Measurements from ENCODE around the gene BEST1.

Gene BEST1

GRCh38 chr11:62004473-62004872 lies 54.3 kb downstream of the BEST1 start:
- H4K20me1 ChIP-seq (ENCODE audit: insufficient read depth, low read length), result no peaks in the 10 kb centered on the region
- no peak overlapping the region for H3K4me2 ChIP-seq (ENCODE audit: low read depth, low read length)
- no peak overlapping the region for H3K4me3 ChIP-seq (ENCODE audit: low read length)
- H3K36me3 ChIP-seq (replicated peaks; ENCODE audit: insufficient read depth, low read length), result no peaks in the 10 kb centered on the region
- no peak for DNase-seq
- no peak overlapping the region for H3K27ac ChIP-seq (ENCODE audit: low read length)
- TF ChIP-seq, protein P1, sequence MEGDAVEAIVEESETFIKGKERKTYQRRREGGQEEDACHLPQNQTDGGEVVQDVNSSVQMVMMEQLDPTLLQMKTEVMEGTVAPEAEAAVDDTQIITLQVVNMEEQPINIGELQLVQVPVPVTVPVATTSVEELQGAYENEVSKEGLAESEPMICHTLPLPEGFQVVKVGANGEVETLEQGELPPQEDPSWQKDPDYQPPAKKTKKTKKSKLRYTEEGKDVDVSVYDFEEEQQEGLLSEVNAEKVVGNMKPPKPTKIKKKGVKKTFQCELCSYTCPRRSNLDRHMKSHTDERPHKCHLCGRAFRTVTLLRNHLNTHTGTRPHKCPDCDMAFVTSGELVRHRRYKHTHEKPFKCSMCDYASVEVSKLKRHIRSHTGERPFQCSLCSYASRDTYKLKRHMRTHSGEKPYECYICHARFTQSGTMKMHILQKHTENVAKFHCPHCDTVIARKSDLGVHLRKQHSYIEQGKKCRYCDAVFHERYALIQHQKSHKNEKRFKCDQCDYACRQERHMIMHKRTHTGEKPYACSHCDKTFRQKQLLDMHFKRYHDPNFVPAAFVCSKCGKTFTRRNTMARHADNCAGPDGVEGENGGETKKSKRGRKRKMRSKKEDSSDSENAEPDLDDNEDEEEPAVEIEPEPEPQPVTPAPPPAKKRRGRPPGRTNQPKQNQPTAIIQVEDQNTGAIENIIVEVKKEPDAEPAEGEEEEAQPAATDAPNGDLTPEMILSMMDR (IDR thresholded peaks at IDR 0.05; ENCODE audit: low read length), result no peak
- no peak for TF ChIP-seq EZH2phosphoT487 (IDR thresholded peaks at IDR 0.05; ENCODE audit: low read length)
- no peak for TF ChIP-seq EZH2 (optimal IDR thresholded peaks at IDR 0.05; ENCODE audit: low read depth, low read length)
- H3K9me3 ChIP-seq (replicated peaks; ENCODE audit: insufficient read depth, low read length), result no peaks in the 10 kb centered on the region
- no peaks in the 10 kb centered on the region for H3F3A ChIP-seq (ENCODE audit: insufficient read depth, low read length)
- no peaks in the 10 kb centered on the region for H3K79me2 ChIP-seq (ENCODE audit: low read length)
- H3K27me3 ChIP-seq (replicated peaks; ENCODE audit: insufficient read depth, low read length), result peaks cover 8% of the 10 kb centered on the region
- H3K4me1 ChIP-seq (ENCODE audit: low read length), result no peaks in the 10 kb centered on the region
- H3K9me2 ChIP-seq (replicated peaks; ENCODE audit: insufficient read depth, low read length), result no peaks in the 10 kb centered on the region
- H3K9ac ChIP-seq (ENCODE audit: low read length), result no peak overlapping the region
- H2AFZ ChIP-seq (ENCODE audit: low read length), result no peak overlapping the region

DNA sequence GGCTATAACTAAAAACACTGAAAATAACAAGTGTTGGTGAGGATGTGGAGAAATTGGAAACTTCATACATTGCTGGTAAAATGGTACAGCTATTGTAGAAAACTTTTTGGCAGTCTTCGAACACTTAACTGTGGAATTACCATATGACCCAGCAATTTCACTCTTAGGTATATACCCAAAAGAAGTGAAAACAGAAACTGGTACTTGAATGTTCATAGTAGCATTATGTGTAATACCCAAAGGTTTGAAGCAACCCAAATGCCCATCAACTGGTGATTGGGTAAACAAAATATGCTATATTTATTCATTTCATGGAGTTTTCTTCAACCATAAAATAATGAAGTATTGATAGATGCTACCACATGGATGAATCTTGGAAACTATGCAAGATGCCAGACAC lies 58.0 kb downstream of the BEST1 start:
- Histone ChIP-seq H3K79me2 (ENCODE audit: low read length) (no peaks in the 10 kb centered on the region), H3K9ac (ENCODE audit: low read length) (no peak overlapping the region), H3K4me3 (ENCODE audit: low read length) (no peak overlapping the region), H3K9me3 (replicated peaks; ENCODE audit: insufficient read depth, low read length) (no peaks in the 10 kb centered on the region), H3K27me3 (replicated peaks; ENCODE audit: insufficient read depth, low read length) (peaks cover 26% of the 10 kb centered on the region), H2AFZ (ENCODE audit: low read length) (no peak overlapping the region), H3F3A (ENCODE audit: insufficient read depth, low read length) (no peaks in the 10 kb centered on the region), H3K4me1 (ENCODE audit: low read length) (no peaks in the 10 kb centered on the region), H4K20me1 (ENCODE audit: insufficient read depth, low read length) (no peaks in the 10 kb centered on the region), H3K27ac (ENCODE audit: low read length) (no peak overlapping the region), H3K9me2 (replicated peaks; ENCODE audit: insufficient read depth, low read length) (no peaks in the 10 kb centered on the region), H3K4me2 (ENCODE audit: low read depth, low read length) (no peak overlapping the region), H3K36me3 (replicated peaks; ENCODE audit: insufficient read depth, low read length) (no peaks in the 10 kb centered on the region)
- TF ChIP-seq EZH2 (optimal IDR thresholded peaks at IDR 0.05; ENCODE audit: low read depth, low read length), result no peak
- TF ChIP-seq, protein P1 (IDR thresholded peaks at IDR 0.05; ENCODE audit: low read length), result no peak
- no peak for TF ChIP-seq EZH2phosphoT487 (IDR thresholded peaks at IDR 0.05; ENCODE audit: low read length)
- DNase-seq, result no peak

DNA sequence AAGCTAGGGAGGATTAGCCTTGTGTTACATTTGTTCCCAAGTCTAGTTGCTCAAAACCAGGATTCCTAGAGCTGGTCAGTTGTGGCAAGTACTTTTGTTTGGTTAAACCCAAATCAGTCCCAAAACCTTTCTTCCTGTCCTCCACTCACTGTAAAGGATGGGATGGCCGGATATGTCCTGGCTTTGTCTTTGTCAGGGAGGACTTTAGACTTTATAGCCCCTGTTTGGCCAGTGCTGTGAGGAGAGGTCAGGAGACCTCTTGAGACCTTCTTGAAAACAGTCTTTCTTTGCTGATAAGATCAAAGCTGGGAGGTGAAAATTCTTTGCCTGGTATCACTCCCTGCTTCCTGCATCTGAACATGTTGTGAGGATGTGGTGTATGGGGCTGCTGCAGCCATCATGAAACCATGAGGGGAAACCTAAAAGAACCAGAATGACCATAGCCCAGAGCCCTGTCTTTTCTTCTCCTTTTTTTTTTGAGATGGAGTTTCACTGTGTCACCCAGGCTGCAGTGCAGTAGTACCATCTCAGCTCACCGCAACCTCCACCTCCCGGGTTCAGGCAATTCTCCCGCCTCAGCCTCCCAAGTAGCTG lies 60.9 kb downstream of the BEST1 start:
- no peaks in the 10 kb centered on the region for H3K79me2 ChIP-seq (ENCODE audit: low read length)
- H3K4me2 ChIP-seq (ENCODE audit: low read depth, low read length), result no peak overlapping the region
- no peaks in the 10 kb centered on the region for H3K9me2 ChIP-seq (replicated peaks; ENCODE audit: insufficient read depth, low read length)
- H3K27me3 ChIP-seq (replicated peaks; ENCODE audit: insufficient read depth, low read length), result peaks cover 26% of the 10 kb centered on the region
- no peaks in the 10 kb centered on the region for H3K36me3 ChIP-seq (replicated peaks; ENCODE audit: insufficient read depth, low read length)
- H3K27ac ChIP-seq (ENCODE audit: low read length), result no peak overlapping the region
- H4K20me1 ChIP-seq (ENCODE audit: insufficient read depth, low read length), result no peaks in the 10 kb centered on the region
- H3K4me3 ChIP-seq (ENCODE audit: low read length), result no peak overlapping the region
- no peaks in the 10 kb centered on the region for H3K9me3 ChIP-seq (replicated peaks; ENCODE audit: insufficient read depth, low read length)
- no peaks in the 10 kb centered on the region for H3K4me1 ChIP-seq (ENCODE audit: low read length)
- H2AFZ ChIP-seq (ENCODE audit: low read length), result no peak overlapping the region
- no peak overlapping the region for H3K9ac ChIP-seq (ENCODE audit: low read length)
- DNase-seq, result no peak
- no peaks in the 10 kb centered on the region for H3F3A ChIP-seq (ENCODE audit: insufficient read depth, low read length)
- no peak for TF ChIP-seq EZH2 (optimal IDR thresholded peaks at IDR 0.05; ENCODE audit: low read depth, low read length)
- TF ChIP-seq, protein P1 (IDR thresholded peaks at IDR 0.05; ENCODE audit: low read length), result no peak
